Right kidney (tissue), 1 donor: Measurements from ENCODE around the gene ATG16L1.

Experiments used
- DNase-seq: peaks from one replicate; pipeline ENCODE4 v3.0.0-alpha.2; 2016

The ATG16L1 gene

GRCh38 chr2:233226511-233227031 is 24.9 kb upstream of the ATG16L1 start:
- no peak for DNase-seq

- DNase-seq = no peak
Observed at GRCh38 chr2:233227346-233227978, 24.0 kb upstream of the ATG16L1 start.

GRCh38 chr2:233228376-233228775 is 23.1 kb upstream of the ATG16L1 start:
- no peak for DNase-seq

- DNase-seq = no peak
Observed at GRCh38 chr2:233233618-233234230, 17.7 kb upstream of the ATG16L1 start.

- DNase-seq = no peak
Observed at GRCh38 chr2:233234264-233234663, 17.2 kb upstream of the ATG16L1 start.

- DNase-seq = no peak
Observed at GRCh38 chr2:233234996-233235395, 16.5 kb upstream of the ATG16L1 start.

- DNase-seq = no peak
Observed at GRCh38 chr2:233235977-233236376, 15.5 kb upstream of the ATG16L1 start.

GRCh38 chr2:233236820-233237589 is 14.5 kb upstream of the ATG16L1 start:
- DNase-seq = no peak

- no peak for DNase-seq
Observed at GRCh38 chr2:233240897-233241296, 10.6 kb upstream of the ATG16L1 start.

GRCh38 chr2:233241803-233242202 is 9.7 kb upstream of the ATG16L1 start:
- no peak for DNase-seq

- DNase-seq = no peak
Observed at GRCh38 chr2:233242231-233242927, 9.1 kb upstream of the ATG16L1 start.

- DNase-seq = no peak
Observed at GRCh38 chr2:233243348-233243747, 8.1 kb upstream of the ATG16L1 start.

GRCh38 chr2:233244818-233245217 is 6.7 kb upstream of the ATG16L1 start:
- DNase-seq = no peak

- no peak for DNase-seq
Observed at GRCh38 chr2:233245406-233245805, 6.1 kb upstream of the ATG16L1 start.

GRCh38 chr2:233247116-233247515 is 4.4 kb upstream of the ATG16L1 start:
- DNase-seq = no peak

GRCh38 chr2:233247744-233248143 is 3.7 kb upstream of the ATG16L1 start:
- DNase-seq = no peak

GRCh38 chr2:233248999-233249398 is 2.5 kb upstream of the ATG16L1 start:
- no peak for DNase-seq

GRCh38 chr2:233250568-233250967 is 905 bp upstream of the ATG16L1 start:
- DNase-seq = no peak

- DNase-seq = no peak
Observed at GRCh38 chr2:233250985-233251305, 528 bp upstream of the ATG16L1 start.

- no peak for DNase-seq
Observed at GRCh38 chr2:233252227-233252626, 754 bp downstream of the ATG16L1 start.

- DNase-seq = no peak
Observed at GRCh38 chr2:233255151-233255550, 3.7 kb downstream of the ATG16L1 start.

GRCh38 chr2:233256048-233256447 is 4.6 kb downstream of the ATG16L1 start:
- DNase-seq = no peak

GRCh38 chr2:233258211-233258610 is 6.7 kb downstream of the ATG16L1 start:
- DNase-seq = no peak
